Thoracic aorta (tissue), 2 donors: Measurements from ENCODE around the gene ATRIP. TPM values are rescaled to one million over a fixed set of nuclear protein-coding genes. Genes with fewer than 3 reads are reported as not detected.
A peak's percentile ranks its signal among the peaks of the same experiment; 100 is the strongest.

ENCODE experiments used
- ATAC-seq: fragments of 150-250 bp; one replicate; pipeline ENCODE4 v1.8.0; 2017; ENCODE audit warnings: low read depth; ENCODE audit not compliant: insufficient number of reproducible peaks, low FRiP score
- DNase-seq: peaks from one replicate; pipeline ENCODE4 v3.0.0-alpha.2; 2020; ENCODE audit warnings: low spot score
- H3K27ac ChIP-seq, 2 donors: fragments of 200-600 bp; sonication (generic); 1 replicate in 1 of 2; 2 replicates in 1 of 2; pipeline ENCODE4 v1.5.1; 2016; ENCODE audit warnings: mild to moderate bottlenecking in 2 of 2, moderate library complexity in 2 of 2
- H3K27me3 ChIP-seq: fragments of 200-600 bp; sonication (generic); replicated peaks from 2 replicates; pipeline ENCODE4 v1.6.0; 2016; ENCODE audit warnings: mild to moderate bottlenecking; ENCODE audit not compliant: insufficient read depth
- H3K36me3 ChIP-seq: fragments of 200-600 bp; sonication (generic); one replicate; pipeline ENCODE4 v1.5.1; 2016
- H3K4me1 ChIP-seq, 2 donors: fragments of 200-600 bp; sonication (generic); 1 replicate in 1 of 2; 2 replicates in 1 of 2; pipeline versions ENCODE4 v1.5.1 to v1.6.0; 2016; ENCODE audit warnings: low read depth in 2 of 2, mild to moderate bottlenecking in 1 of 2; ENCODE audit not compliant: control insufficient read depth in 1 of 2
- H3K4me3 ChIP-seq: fragments of 200-600 bp; sonication (generic); 2 replicates; pipeline ENCODE4 v1.5.1; 2016; ENCODE audit warnings: mild to moderate bottlenecking
- H3K9me3 ChIP-seq: fragments of 200-600 bp; sonication (generic); 2 replicates; pipeline ENCODE4 v1.5.1; 2016
- CTCF ChIP-seq: fragments of 200-600 bp; sonication (generic); IDR thresholded peaks from one replicate; pipeline ENCODE4 v1.5.1; 2019; ENCODE audit warnings: antibody characterized with exemption
- total RNA-seq, 2 donors: library from RNA; depleted of rRNA; stranded (reverse); fragments of >200 nt; gene quantifications; one replicate each; pipeline versions ENCODE4 v1.1.0 to v1.2.3, GENCODE V29; 2016

The ATRIP gene
- total RNA-seq, 2 donors from 2014 or later = 4.0 to 8.3 TPM

GRCh38 chr3:48492461-48493202 lies 46.1 kb downstream of the ATRIP start:
- Histone ChIP-seq H3K4me3 (no peak overlapping the region), H3K36me3 (peaks cover 12% of the 10 kb centered on the region), H3K27me3 (no peaks in the 10 kb centered on the region), H3K4me1 (no peaks in the 10 kb centered on the region), H3K27ac (no peak overlapping the region), H3K9me3 (no peaks in the 10 kb centered on the region)
- no peak for TF ChIP-seq CTCF
- no peak for ATAC-seq
- DNase-seq = no peak

GRCh38 chr3:48493203-48493501 lies 46.6 kb downstream of the ATRIP start:
- Histone ChIP-seq H3K27ac (no peak overlapping the region), H3K27me3 (no peaks in the 10 kb centered on the region), H3K36me3 (peaks cover 12% of the 10 kb centered on the region), H3K9me3 (no peaks in the 10 kb centered on the region), H3K4me3 (no peak overlapping the region), H3K4me1 (no peaks in the 10 kb centered on the region)
- no peak for ATAC-seq
- no peak for DNase-seq
- no peak for TF ChIP-seq CTCF

GRCh38 chr3:48500656-48501055 lies 54.1 kb downstream of the ATRIP start:
- no peak for ATAC-seq
- no peak for TF ChIP-seq CTCF
- Histone ChIP-seq H3K4me3 (no peak overlapping the region), H3K27me3 (no peaks in the 10 kb centered on the region), H3K36me3 (peaks cover 6% of the 10 kb centered on the region), H3K4me1 (peaks cover 10 to 39% of the 10 kb centered on the region in 2 donors), H3K9me3 (no peaks in the 10 kb centered on the region), H3K27ac (no peak overlapping the region)
- no peak for DNase-seq

GRCh38 chr3:48501196-48501595 lies 54.7 kb downstream of the ATRIP start:
- Histone ChIP-seq H3K4me1 (peaks cover 10 to 39% of the 10 kb centered on the region in 2 donors), H3K36me3 (peaks cover 3% of the 10 kb centered on the region), H3K27ac (no peak overlapping the region), H3K27me3 (no peaks in the 10 kb centered on the region), H3K4me3 (no peak overlapping the region), H3K9me3 (no peaks in the 10 kb centered on the region)
- ATAC-seq (no peak), DNase-seq (no peak)
- TF ChIP-seq CTCF = no peak

DNA sequence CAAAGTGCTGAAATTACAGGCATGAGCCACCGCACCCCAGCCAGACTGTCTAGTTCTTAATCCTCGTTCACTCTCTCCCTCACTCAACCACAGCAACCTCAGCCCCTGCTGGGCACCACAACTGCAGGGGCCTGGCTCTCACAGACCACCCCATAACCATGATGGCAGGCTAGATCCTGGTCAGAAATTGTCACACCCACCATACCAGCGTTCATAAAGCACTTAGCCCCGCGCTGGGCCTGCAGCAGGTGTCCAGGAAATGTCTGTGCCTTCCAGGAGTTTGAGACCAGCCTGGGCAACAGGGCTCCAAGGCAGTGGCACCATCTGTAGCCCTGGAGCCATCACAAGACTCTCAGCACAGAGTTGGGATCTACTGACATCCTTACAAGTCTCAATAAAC lies 55.6 kb downstream of the ATRIP start:
- H3K4me1 ChIP-seq = peaks cover 10 to 43% of the 10 kb centered on the region in 2 donors
- H3K36me3 ChIP-seq = no peaks in the 10 kb centered on the region
- DNase-seq (no peak), ATAC-seq (no peak)
- no peaks in the 10 kb centered on the region for H3K9me3 ChIP-seq
- no peaks in the 10 kb centered on the region for H3K27me3 ChIP-seq
- peak overlapping the region; percentile 91 to 98 for H3K27ac ChIP-seq
- TF ChIP-seq CTCF = no peak
- no peak overlapping the region for H3K4me3 ChIP-seq
